Stomach (tissue), 9 donors: ENCODE measurements around the gene FSTL4. TPM values are rescaled to one million over a fixed set of nuclear protein-coding genes. Genes with fewer than 3 reads are reported as not detected.
A peak's percentile ranks its signal among the peaks of the same experiment; 100 is the strongest.

Experiments
- DNase-seq, 2 donors: peaks; one replicate each; pipeline versions ENCODE4 v3.0.0 to v3.0.0-alpha.2; 2013 to 2019
- H3K27ac ChIP-seq, 5 donors: fragments of 200-600 bp in 4 of 5; sonication (generic) in 4 of 5; one replicate each; pipeline ENCODE4 v1.5.1; 2013 to 2019; ENCODE audit warnings: mild to moderate bottlenecking in 1 of 5, moderate library complexity in 1 of 5
- H3K27me3 ChIP-seq, 3 donors: fragments of 200-600 bp; sonication (generic); one replicate each; pipeline ENCODE4 v1.5.1; 2017 to 2019; ENCODE audit warnings: mixed run types in 1 of 3
- H3K36me3 ChIP-seq, 4 donors: fragments of 200-600 bp; sonication (generic); 1 replicate in 3 of 4; 2 replicates in 1 of 4; pipeline ENCODE4 v1.5.1; 2016 to 2019
- H3K4me1 ChIP-seq, 4 donors: fragments of 200-600 bp; sonication (generic); one replicate each; pipeline ENCODE4 v1.5.1; 2016 to 2019
- H3K4me3 ChIP-seq, 4 donors: fragments of 200-600 bp; sonication (generic) in 3 of 4; one replicate each; pipeline ENCODE4 v1.5.1; 2016 to 2019; ENCODE audit warnings: mild to moderate bottlenecking in 1 of 4
- H3K9me3 ChIP-seq, 4 donors: fragments of 200-600 bp; sonication (generic); one replicate each; pipeline ENCODE4 v1.5.1; 2016 to 2019
- EP300 ChIP-seq: sonication (generic); formaldehyde crosslinking; IDR thresholded peaks from one replicate; pipeline ENCODE4 v1.6.1; 2017; ENCODE audit warnings: antibody characterized with exemption
- POLR2A ChIP-seq, 4 donors: fragments of 450-650 bp; IDR thresholded peaks; one replicate each; pipeline ENCODE4 v1.6.1; 2016; ENCODE audit warnings: antibody characterized with exemption in 4 of 4, control low read depth in 2 of 4, mild to moderate bottlenecking in 1 of 4, moderate library complexity in 1 of 4
- POLR2AphosphoS5 ChIP-seq, 3 donors: sonication (generic); formaldehyde crosslinking; IDR thresholded peaks; one replicate each; pipeline ENCODE4 v1.6.1; 2016; ENCODE audit warnings: antibody characterized with exemption in 3 of 3
- WGBS, 5 donors: extraction: QIAGEN DNeasy Blood & Tissue Kit in 3 of 5; methylation state at CpG; one replicate each; pipeline versions ENCODE4 v1.1.5 to v1.1.7; 2013 to 2018; 5-methylcytosine and 5-hydroxymethylcytosine counted together
- intact Hi-C: fragments of 100-400 bp; cut with DNase I; formaldehyde crosslinking; loops from one replicate; pipeline ENCODE4 v1.15.1; 2023; ENCODE audit warnings: low total_unique reads
- polyA plus RNA-seq, 3 donors: library from polyadenylated mRNA; stranded (reverse); fragments of 200-250 nt; gene quantifications; one replicate each; pipeline ENCODE4 v1.2.3, GENCODE V29; 2013
- total RNA-seq, 5 donors: library from RNA; depleted of rRNA; stranded (reverse); fragments of >200 nt; gene quantifications; one replicate each; pipeline versions ENCODE4 v1.1.0 to v1.2.3, GENCODE V29; 2014 to 2016
- TF ChIP-seq, protein P1 (sequence below), 7 experiments: fragments of 450-650 bp in 4 of 7; fragments of 200-600 bp in 3 of 7; sonication (generic) in 3 of 7; IDR thresholded peaks; one replicate each; pipeline ENCODE4 v1.5.1; 2016 to 2019; ENCODE audit warnings: antibody characterized with exemption in 7 of 7, control low read depth in 2 of 7, mild to moderate bottlenecking in 1 of 7
- donor health status: healthy with polysubstance abuse.
- donor health status: Bipolar disorder and iron deficiency.
- donor health status: healthy.

Gene FSTL4
- total and polyA plus RNA-seq, 8 donors, result 0.37 to 0.55 TPM; not detected in 6

DNA sequence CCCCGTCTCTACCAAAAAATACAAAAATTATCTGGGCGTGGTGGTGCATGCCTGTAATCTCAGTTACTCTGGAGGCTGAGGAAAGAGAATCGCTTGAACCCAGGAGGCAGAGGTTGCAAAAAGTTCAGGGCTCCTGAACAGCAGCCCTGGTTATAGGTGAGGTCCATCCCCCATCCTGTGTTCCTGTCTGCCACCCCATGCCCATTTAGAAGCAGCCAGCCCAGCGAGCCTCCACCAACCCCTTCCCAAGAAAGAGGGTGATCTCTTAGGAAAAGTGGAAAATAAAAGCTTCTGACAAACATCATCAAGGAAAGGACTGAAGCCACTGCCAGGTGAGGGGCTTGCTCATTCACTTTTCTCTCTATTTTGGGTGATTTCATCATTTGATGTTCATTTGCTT, 55.8 kb downstream of the FSTL4 start:
- 72 to 88% (median 78%) methylated on average over 4 of the region's 4 CpGs for WGBS, 5 donors
- Histone ChIP-seq H3K27me3 (peaks cover 0 to 41% (median 14%) of the 10 kb centered on the region in 3 donors), H3K4me3 (no peak overlapping the region), H3K27ac (no peak overlapping the region), H3K4me1 (no peaks in the 10 kb centered on the region), H3K9me3 (no peaks in the 10 kb centered on the region), H3K36me3 (no peaks in the 10 kb centered on the region)
- intact Hi-C loops, result no loop called here
- DNase-seq, result no peak
- TF ChIP-seq EP300 (no peak), POLR2AphosphoS5 (IDR thresholded peaks at IDR 0.05) (no peak)

DNA sequence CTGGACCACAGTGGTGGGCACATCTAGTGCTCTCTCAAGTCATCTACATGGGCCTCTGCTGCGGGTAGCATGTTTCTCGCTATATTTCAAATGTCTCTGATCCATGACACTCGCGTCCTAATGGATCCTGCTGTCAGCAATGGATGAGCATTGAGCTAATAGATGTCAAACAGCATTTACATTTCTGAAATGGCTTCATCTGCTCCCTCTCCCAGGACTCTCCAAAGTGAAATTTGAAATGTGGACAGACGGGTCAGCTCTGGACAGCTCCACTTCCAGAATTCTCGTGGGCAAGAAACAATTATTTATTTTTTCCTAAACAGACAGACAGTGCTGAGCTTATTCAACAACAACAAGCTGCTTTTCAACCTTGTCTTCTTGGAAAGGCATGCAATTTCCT, 58.1 kb downstream of the FSTL4 start:
- Histone ChIP-seq H3K27ac (no peak overlapping the region), H3K9me3 (no peaks in the 10 kb centered on the region), H3K36me3 (no peaks in the 10 kb centered on the region), H3K27me3 (peaks cover 0 to 41% (median 14%) of the 10 kb centered on the region in 3 donors), H3K4me1 (no peaks in the 10 kb centered on the region), H3K4me3 (no peak overlapping the region)
- WGBS, 5 donors, result 68 to 74% (median 71%) methylated on average over 6 of the region's 6 CpGs
- no peak for DNase-seq
- TF ChIP-seq POLR2AphosphoS5 (IDR thresholded peaks at IDR 0.05) (no peak), POLR2A (IDR thresholded peaks at IDR 0.05) (no peak), EP300 (no peak)
- TF ChIP-seq, protein P1, sequence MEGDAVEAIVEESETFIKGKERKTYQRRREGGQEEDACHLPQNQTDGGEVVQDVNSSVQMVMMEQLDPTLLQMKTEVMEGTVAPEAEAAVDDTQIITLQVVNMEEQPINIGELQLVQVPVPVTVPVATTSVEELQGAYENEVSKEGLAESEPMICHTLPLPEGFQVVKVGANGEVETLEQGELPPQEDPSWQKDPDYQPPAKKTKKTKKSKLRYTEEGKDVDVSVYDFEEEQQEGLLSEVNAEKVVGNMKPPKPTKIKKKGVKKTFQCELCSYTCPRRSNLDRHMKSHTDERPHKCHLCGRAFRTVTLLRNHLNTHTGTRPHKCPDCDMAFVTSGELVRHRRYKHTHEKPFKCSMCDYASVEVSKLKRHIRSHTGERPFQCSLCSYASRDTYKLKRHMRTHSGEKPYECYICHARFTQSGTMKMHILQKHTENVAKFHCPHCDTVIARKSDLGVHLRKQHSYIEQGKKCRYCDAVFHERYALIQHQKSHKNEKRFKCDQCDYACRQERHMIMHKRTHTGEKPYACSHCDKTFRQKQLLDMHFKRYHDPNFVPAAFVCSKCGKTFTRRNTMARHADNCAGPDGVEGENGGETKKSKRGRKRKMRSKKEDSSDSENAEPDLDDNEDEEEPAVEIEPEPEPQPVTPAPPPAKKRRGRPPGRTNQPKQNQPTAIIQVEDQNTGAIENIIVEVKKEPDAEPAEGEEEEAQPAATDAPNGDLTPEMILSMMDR (IDR thresholded peaks at IDR 0.05), result no peak
- intact Hi-C loops, result no loop called here

GRCh38 chr5:133552925-133553525, 59.3 kb downstream of the FSTL4 start:
- intact Hi-C loops, result no loop called here
- WGBS, 5 donors, result 27 to 39% (median 32%) methylated on average over 7 to 13 of the region's 13 CpGs
- no peak overlapping the region for H3K27ac ChIP-seq
- no peaks in the 10 kb centered on the region for H3K4me1 ChIP-seq
- H3K9me3 ChIP-seq, result no peaks in the 10 kb centered on the region
- TF ChIP-seq, protein P1 (IDR thresholded peaks at IDR 0.05), result peak in 5 of 7 experiments; percentile 27 to 54 (median 31)
- TF ChIP-seq EP300, result no peak
- H3K4me3 ChIP-seq, result no peak overlapping the region
- DNase-seq, result peak; percentile 55 to 77
- H3K36me3 ChIP-seq, result no peaks in the 10 kb centered on the region
- peaks cover 0 to 37% (median 11%) of the 10 kb centered on the region in 3 donors for H3K27me3 ChIP-seq

DNA sequence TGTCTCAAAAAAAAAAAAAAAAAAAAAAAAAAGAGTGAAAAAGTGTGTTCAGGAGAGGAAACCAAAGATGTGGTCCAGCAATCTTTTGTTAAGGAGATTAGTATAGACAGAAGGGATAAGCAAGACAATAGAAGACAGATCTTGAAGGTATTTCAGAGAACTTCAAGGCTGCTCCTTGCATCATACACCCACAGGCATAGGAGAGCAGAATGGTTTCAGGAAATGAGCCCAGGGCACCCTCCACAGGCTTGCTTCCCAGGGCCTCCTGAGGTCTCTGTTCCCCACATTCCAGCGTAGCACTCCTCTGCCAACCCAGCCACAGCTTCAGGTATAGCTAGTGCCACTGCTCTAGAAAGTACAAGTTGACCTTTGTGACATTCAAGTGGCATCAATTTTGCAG, 65.8 kb downstream of the FSTL4 start:
- Histone ChIP-seq H3K36me3 (no peaks in the 10 kb centered on the region), H3K27ac (no peak overlapping the region), H3K27me3 (peaks cover 0 to 6% (median 0%) of the 10 kb centered on the region in 3 donors), H3K9me3 (peaks cover 0 to 4% (median 0%) of the 10 kb centered on the region in 4 donors), H3K4me1 (no peaks in the 10 kb centered on the region), H3K4me3 (no peak overlapping the region)
- intact Hi-C loops, result no loop called here
- TF ChIP-seq EP300, result no peak
- TF ChIP-seq POLR2AphosphoS5 (IDR thresholded peaks at IDR 0.05), result no peak
- TF ChIP-seq POLR2A (IDR thresholded peaks at IDR 0.05), result no peak
- TF ChIP-seq, protein P1 (IDR thresholded peaks at IDR 0.05), result no peak
- no peak for DNase-seq
- 60 to 87% (median 82%) methylated on average over 1 of the region's 1 CpG for WGBS, 5 donors

DNA sequence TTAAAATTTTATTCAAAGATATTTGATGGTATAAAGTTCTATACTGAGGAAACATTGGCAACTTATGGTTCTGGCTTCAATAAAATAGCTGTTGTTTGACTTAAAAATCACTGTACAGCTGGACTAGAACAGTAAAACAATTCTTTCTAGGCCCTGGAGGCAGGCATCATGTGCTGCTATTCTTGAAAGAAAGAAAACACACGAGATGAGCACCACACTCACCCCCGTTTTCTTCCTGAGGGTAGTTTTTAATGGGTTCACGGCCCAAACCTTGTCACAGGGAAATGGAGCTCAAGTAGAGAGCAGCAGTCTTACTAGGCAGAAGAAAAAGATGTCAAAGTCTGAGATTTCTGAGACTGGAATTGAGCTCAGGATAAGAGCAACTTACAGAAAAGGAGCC, 68.0 kb downstream of the FSTL4 start:
- no peak for DNase-seq
- no peak overlapping the region for H3K27ac ChIP-seq
- 67 to 77% (median 73%) methylated on average over 3 of the region's 3 CpGs for WGBS, 5 donors
- H3K9me3 ChIP-seq, result peaks cover 0 to 4% (median 0%) of the 10 kb centered on the region in 4 donors
- TF ChIP-seq POLR2AphosphoS5 (IDR thresholded peaks at IDR 0.05), result no peak
- TF ChIP-seq EP300, result no peak
- no peak for TF ChIP-seq POLR2A (IDR thresholded peaks at IDR 0.05)
- TF ChIP-seq, protein P1 (IDR thresholded peaks at IDR 0.05), result no peak
- intact Hi-C loops, result no loop called here
- no peaks in the 10 kb centered on the region for H3K36me3 ChIP-seq
- no peak overlapping the region for H3K4me3 ChIP-seq
- H3K27me3 ChIP-seq, result peaks cover 0 to 6% (median 0%) of the 10 kb centered on the region in 3 donors
- H3K4me1 ChIP-seq, result no peaks in the 10 kb centered on the region
